ENCODE measurements around the gene GSG1L2.
"Not testable (repeated sequence)": the region's sequence is repeated elsewhere in the genome, so short reads cannot be mapped to it uniquely, and the experiment has no call there.

The GSG1L2 gene

GRCh38 chr17:9790889-9791876 is 30.7 kb downstream of the GSG1L2 start, which contains the start of gene DHRS7C:
DHRS7C (minus strand) TSS chr17:9791592; CDS start chr17:9791284, 308 bp downstream.
- no peak for DNase-seq (ENCODE audit: low read depth, low spot score)
- ChIA-PET CTCF (interaction anchor here (1.4 kb wide), 1 partner anchor 26 kb away, joined by 4 read pairs; no protein-coding TSS in a partner anchor), POLR2A (no interaction called here)
- H3K4me3 ChIP-seq (ENCODE audit: low read depth, low read length), result no peak within 1 kb of the TSS
- no peak for TF ChIP-seq CTCF (IDR thresholded peaks at IDR 0.05; ENCODE audit: insufficient read depth, low read length, missing control alignments)

GRCh38 chr17:9790316-9790715 is 31.6 kb downstream of the GSG1L2 start:
- POLR2A ChIA-PET, result no interaction called here

DNA sequence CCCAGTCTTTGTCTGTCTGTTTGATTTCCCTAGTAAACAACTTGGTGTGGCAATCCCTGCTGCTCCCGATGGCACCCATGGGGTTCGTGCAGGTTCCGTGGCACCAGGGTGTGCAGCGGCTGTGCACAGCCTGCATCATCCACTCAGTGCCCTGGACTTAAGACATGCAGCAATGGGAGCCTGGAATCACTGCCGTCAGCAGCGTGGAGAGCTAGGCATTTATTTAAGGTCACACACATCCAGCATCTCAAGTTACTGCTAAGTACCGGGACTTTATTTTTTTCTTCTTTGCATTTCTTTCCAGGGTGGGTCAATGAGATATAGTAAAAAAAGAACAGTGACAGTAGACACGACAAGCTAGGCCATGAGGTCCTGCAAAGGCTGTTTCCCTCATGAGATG is 33.3 kb downstream of the GSG1L2 start:
- CTCF ChIA-PET, result no interaction called here
- no peak for TF ChIP-seq CTCF (IDR thresholded peaks at IDR 0.05; ENCODE audit: insufficient read depth, low read length, missing control alignments)
- POLR2A ChIA-PET, result no interaction called here
- no peak overlapping the region for H3K4me3 ChIP-seq (ENCODE audit: low read depth, low read length)
- DNase-seq (ENCODE audit: low read depth, low spot score), result no peak

More at GRCh38 chr17:9790316-9790715, 31.6 kb downstream of the GSG1L2 start:
- CTCF ChIA-PET, result interaction anchor here (1.4 kb wide), 1 partner anchor 25 kb away, joined by 4 read pairs; no protein-coding TSS in a partner anchor
- no peak for DNase-seq (ENCODE audit: low read depth, low spot score)
- TF ChIP-seq CTCF (IDR thresholded peaks at IDR 0.05; ENCODE audit: insufficient read depth, low read length, missing control alignments), result no peak
- H3K4me3 ChIP-seq (ENCODE audit: low read depth, low read length), result no peak overlapping the region

- POLR2A ChIA-PET, result no interaction called here
These were observed 37.3 kb downstream of the GSG1L2 start for GRCh38 chr17:9784544-9784943.

DNA sequence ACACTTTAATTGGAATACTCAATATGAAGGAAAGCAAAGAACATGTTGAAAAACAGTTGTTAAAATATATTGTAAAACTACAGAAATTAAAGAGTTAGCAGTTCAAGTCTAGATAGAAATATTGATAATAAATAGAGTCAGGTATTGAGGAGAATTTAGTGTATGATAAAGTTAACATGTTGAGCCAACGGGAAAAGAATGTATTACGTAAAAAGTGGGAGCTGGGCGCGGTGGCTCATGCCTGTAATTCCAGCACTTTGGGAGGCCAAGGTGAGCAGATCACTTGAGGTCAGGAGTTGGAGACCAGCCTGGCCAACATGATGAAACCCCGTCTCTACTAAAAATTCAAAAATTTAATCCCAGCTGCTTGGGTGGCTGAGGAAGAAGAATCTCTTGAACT is 38.4 kb downstream of the GSG1L2 start:
- H3K4me3 ChIP-seq (ENCODE audit: low read depth, low read length); DNase-seq (ENCODE audit: low read depth, low spot score); POLR2A ChIA-PET; CTCF ChIA-PET: not testable (repeated sequence)

More at GRCh38 chr17:9784544-9784943, 37.3 kb downstream of the GSG1L2 start:
- TF ChIP-seq CTCF (IDR thresholded peaks at IDR 0.05; ENCODE audit: insufficient read depth, low read length, missing control alignments), result no peak
- no peak overlapping the region for H3K4me3 ChIP-seq (ENCODE audit: low read depth, low read length)
- CTCF ChIA-PET, result no interaction called here
- DNase-seq (ENCODE audit: low read depth, low spot score), result no peak

- ChIA-PET CTCF (no interaction called here), POLR2A (no interaction called here)
- TF ChIP-seq CTCF (IDR thresholded peaks at IDR 0.05; ENCODE audit: insufficient read depth, low read length, missing control alignments), result no peak
- H3K4me3 ChIP-seq (ENCODE audit: low read depth, low read length), result no peak overlapping the region
- no peak for DNase-seq (ENCODE audit: low read depth, low spot score)
These were observed 38.8 kb downstream of the GSG1L2 start for GRCh38 chr17:9783050-9783449.

Measured in AG04449 (cell line).